Vagina (tissue), 2 donors: ENCODE data around the gene TNS2. TPM values are rescaled to one million over a fixed set of nuclear protein-coding genes. Genes with fewer than 3 reads are reported as not detected.
A peak's percentile ranks its signal among the peaks of the same experiment; 100 is the strongest.

Experiments used
- DNase-seq, 2 donors: peaks; one replicate each; pipeline ENCODE4 v3.0.0-alpha.2; 2017; ENCODE audit errors: extremely low spot score in 2 of 2
- H3K27ac ChIP-seq: fragments of 200-600 bp; sonication (generic); one replicate; pipeline ENCODE4 v1.5.1; 2019
- H3K27me3 ChIP-seq: fragments of 200-600 bp; sonication (generic); one replicate; pipeline ENCODE4 v1.5.1; 2019
- H3K36me3 ChIP-seq, 2 donors: fragments of 200-600 bp; sonication (generic); one replicate each; pipeline ENCODE4 v1.5.1; 2017 to 2019
- H3K4me1 ChIP-seq: fragments of 200-600 bp; sonication (generic); one replicate; pipeline ENCODE4 v1.5.1; 2019
- H3K4me3 ChIP-seq, 2 donors: fragments of 200-600 bp; sonication (generic); 1 replicate in 1 of 2; 2 replicates in 1 of 2; pipeline ENCODE4 v1.5.1; 2016 to 2019
- H3K9me3 ChIP-seq: fragments of 200-600 bp; sonication (generic); one replicate; pipeline ENCODE4 v1.5.1; 2019
- CTCF ChIP-seq, 3 experiments: fragments of 450-650 bp in 2 of 3; fragments of 200-600 bp in 1 of 3; sonication (generic) in 1 of 3; IDR thresholded peaks; one replicate each; pipeline ENCODE4 v1.5.1; 2017 to 2019; ENCODE audit warnings: antibody characterized with exemption in 3 of 3, mild to moderate bottlenecking in 2 of 3, moderate library complexity in 2 of 3
- POLR2A ChIP-seq, 2 donors: fragments of 450-650 bp; IDR thresholded peaks; one replicate each; pipeline ENCODE4 v1.6.1; 2017; ENCODE audit warnings: antibody characterized with exemption in 2 of 2, mild to moderate bottlenecking in 2 of 2, moderate library complexity in 2 of 2
- POLR2AphosphoS5 ChIP-seq, 2 donors: sonication (generic); formaldehyde crosslinking; IDR thresholded peaks; one replicate each; pipeline ENCODE4 v1.9.0; 2017; ENCODE audit warnings: antibody characterized with exemption in 2 of 2, mild to moderate bottlenecking in 2 of 2, low read depth in 1 of 2; ENCODE audit not compliant: insufficient read depth in 1 of 2
- intact Hi-C: fragments of 100-400 bp; cut with DNase I; formaldehyde crosslinking; loops from one replicate; pipeline ENCODE4 v1.15.1; 2023
- total RNA-seq: library from RNA; depleted of rRNA; stranded (reverse); fragments of >200 nt; gene quantifications from one replicate; pipeline ENCODE4 v1.2.3, GENCODE V29; 2016

The TNS2 gene
- total RNA-seq, 1 donor from 2014 or later, result 235 TPM

- intact Hi-C loops, result loop anchor here (10.0 kb wide), 1 partner anchor 50 kb away; the partner anchor contains the start of gene IGFBP6
- Histone ChIP-seq H3K36me3 (peaks cover 0 to 5% of the 10 kb centered on the region in 2 donors), H3K27me3 (no peaks in the 10 kb centered on the region), H3K27ac (peak overlapping the region; percentile 90), H3K4me1 (peaks cover 52% of the 10 kb centered on the region), H3K9me3 (no peaks in the 10 kb centered on the region), H3K4me3 (peak overlapping the region; percentile 60 to 86)
- no peak for DNase-seq
- no peak for TF ChIP-seq POLR2A (IDR thresholded peaks at IDR 0.05)
- TF ChIP-seq CTCF (IDR thresholded peaks at IDR 0.05), result no peak
- no peak for TF ChIP-seq POLR2AphosphoS5 (IDR thresholded peaks at IDR 0.05; ENCODE audit: insufficient read depth in 1 of 2, low read depth in 1 of 2)
Measured at GRCh38 chr12:53044896-53045695, 4.8 kb upstream of the TNS2 start.

GRCh38 chr12:53045696-53046045, 4.2 kb upstream of the TNS2 start:
- Histone ChIP-seq H3K4me1 (peaks cover 54% of the 10 kb centered on the region), H3K27me3 (no peaks in the 10 kb centered on the region), H3K4me3 (peak overlapping the region; percentile 60 to 86), H3K27ac (peak overlapping the region; percentile 90), H3K9me3 (no peaks in the 10 kb centered on the region), H3K36me3 (no peaks in the 10 kb centered on the region)
- TF ChIP-seq POLR2A (IDR thresholded peaks at IDR 0.05) (peak in 1 of 2 donors; percentile 16), POLR2AphosphoS5 (IDR thresholded peaks at IDR 0.05; ENCODE audit: insufficient read depth in 1 of 2, low read depth in 1 of 2) (no peak)
- no peak for DNase-seq
- intact Hi-C loops, result loop anchor here (10.0 kb wide), 1 partner anchor 49 kb away; the partner anchor contains the start of gene IGFBP6

- Histone ChIP-seq H3K4me3 (peak overlapping the region; percentile 60 to 86), H3K4me1 (peaks cover 65% of the 10 kb centered on the region), H3K9me3 (no peaks in the 10 kb centered on the region), H3K27ac (peak overlapping the region; percentile 90), H3K36me3 (no peaks in the 10 kb centered on the region), H3K27me3 (no peaks in the 10 kb centered on the region)
- intact Hi-C loops, result loop anchor here (10.0 kb wide), 1 partner anchor 48 kb away; the partner anchor contains the start of gene IGFBP6
- TF ChIP-seq CTCF (IDR thresholded peaks at IDR 0.05), result peak in 1 of 3 experiments; percentile 11
- TF ChIP-seq POLR2AphosphoS5 (IDR thresholded peaks at IDR 0.05; ENCODE audit: insufficient read depth in 1 of 2, low read depth in 1 of 2), result peak; percentile 72 to 98
- peak in 1 of 2 donors; percentile 99 for TF ChIP-seq POLR2A (IDR thresholded peaks at IDR 0.05)
- peak in 1 of 2 donors; percentile 94 for DNase-seq
Measured at GRCh38 chr12:53046655-53047220, 3.1 kb upstream of the TNS2 start.

GRCh38 chr12:53047221-53048032, 2.4 kb upstream of the TNS2 start:
- intact Hi-C loops, result loop anchor here (10.0 kb wide), 1 partner anchor 47 kb away; the partner anchor contains the start of gene IGFBP6
- H3K27me3 ChIP-seq, result no peaks in the 10 kb centered on the region
- peak overlapping the region; percentile 96 for H3K27ac ChIP-seq
- H3K36me3 ChIP-seq, result no peaks in the 10 kb centered on the region
- H3K4me1 ChIP-seq, result peaks cover 72% of the 10 kb centered on the region
- peak in 1 of 2 donors; percentile 75 for TF ChIP-seq POLR2AphosphoS5 (IDR thresholded peaks at IDR 0.05; ENCODE audit: insufficient read depth in 1 of 2, low read depth in 1 of 2)
- TF ChIP-seq CTCF (IDR thresholded peaks at IDR 0.05), result no peak
- peak in 1 of 2 donors; percentile 71 for TF ChIP-seq POLR2A (IDR thresholded peaks at IDR 0.05)
- peak in 1 of 2 donors; percentile 93 for DNase-seq
- H3K9me3 ChIP-seq, result no peaks in the 10 kb centered on the region
- peak overlapping the region; percentile 73 to 86 for H3K4me3 ChIP-seq
